ENCODE data around the gene USH2A.

DNA sequence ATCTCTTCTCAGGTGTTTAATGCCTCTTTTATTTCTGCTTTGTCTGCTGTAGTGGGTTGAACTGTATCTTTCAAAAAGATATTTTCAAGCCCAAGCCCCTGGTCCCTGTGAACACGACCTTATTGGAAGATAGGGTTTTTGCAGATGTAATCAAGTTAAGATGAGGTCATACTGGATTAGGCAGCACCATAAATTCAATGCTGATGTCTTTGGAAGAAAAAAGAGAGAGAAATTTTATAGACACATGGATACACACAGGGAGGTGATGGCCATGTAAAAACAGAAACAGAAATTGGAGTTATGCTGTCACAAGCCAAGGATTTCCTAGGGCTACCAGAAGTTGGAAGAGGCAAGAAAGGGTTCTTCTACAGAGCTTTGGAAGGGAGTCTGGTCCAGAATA lies 554.7 kb downstream of the USH2A start:
- TF ChIP-seq, protein P1, sequence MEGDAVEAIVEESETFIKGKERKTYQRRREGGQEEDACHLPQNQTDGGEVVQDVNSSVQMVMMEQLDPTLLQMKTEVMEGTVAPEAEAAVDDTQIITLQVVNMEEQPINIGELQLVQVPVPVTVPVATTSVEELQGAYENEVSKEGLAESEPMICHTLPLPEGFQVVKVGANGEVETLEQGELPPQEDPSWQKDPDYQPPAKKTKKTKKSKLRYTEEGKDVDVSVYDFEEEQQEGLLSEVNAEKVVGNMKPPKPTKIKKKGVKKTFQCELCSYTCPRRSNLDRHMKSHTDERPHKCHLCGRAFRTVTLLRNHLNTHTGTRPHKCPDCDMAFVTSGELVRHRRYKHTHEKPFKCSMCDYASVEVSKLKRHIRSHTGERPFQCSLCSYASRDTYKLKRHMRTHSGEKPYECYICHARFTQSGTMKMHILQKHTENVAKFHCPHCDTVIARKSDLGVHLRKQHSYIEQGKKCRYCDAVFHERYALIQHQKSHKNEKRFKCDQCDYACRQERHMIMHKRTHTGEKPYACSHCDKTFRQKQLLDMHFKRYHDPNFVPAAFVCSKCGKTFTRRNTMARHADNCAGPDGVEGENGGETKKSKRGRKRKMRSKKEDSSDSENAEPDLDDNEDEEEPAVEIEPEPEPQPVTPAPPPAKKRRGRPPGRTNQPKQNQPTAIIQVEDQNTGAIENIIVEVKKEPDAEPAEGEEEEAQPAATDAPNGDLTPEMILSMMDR (IDR thresholded peaks at IDR 0.05): no peak
- TF ChIP-seq SIN3A (IDR thresholded peaks at IDR 0.05; ENCODE audit: borderline replicate concordance, low read depth, low read length): no peak
- TF ChIP-seq, protein P2, sequence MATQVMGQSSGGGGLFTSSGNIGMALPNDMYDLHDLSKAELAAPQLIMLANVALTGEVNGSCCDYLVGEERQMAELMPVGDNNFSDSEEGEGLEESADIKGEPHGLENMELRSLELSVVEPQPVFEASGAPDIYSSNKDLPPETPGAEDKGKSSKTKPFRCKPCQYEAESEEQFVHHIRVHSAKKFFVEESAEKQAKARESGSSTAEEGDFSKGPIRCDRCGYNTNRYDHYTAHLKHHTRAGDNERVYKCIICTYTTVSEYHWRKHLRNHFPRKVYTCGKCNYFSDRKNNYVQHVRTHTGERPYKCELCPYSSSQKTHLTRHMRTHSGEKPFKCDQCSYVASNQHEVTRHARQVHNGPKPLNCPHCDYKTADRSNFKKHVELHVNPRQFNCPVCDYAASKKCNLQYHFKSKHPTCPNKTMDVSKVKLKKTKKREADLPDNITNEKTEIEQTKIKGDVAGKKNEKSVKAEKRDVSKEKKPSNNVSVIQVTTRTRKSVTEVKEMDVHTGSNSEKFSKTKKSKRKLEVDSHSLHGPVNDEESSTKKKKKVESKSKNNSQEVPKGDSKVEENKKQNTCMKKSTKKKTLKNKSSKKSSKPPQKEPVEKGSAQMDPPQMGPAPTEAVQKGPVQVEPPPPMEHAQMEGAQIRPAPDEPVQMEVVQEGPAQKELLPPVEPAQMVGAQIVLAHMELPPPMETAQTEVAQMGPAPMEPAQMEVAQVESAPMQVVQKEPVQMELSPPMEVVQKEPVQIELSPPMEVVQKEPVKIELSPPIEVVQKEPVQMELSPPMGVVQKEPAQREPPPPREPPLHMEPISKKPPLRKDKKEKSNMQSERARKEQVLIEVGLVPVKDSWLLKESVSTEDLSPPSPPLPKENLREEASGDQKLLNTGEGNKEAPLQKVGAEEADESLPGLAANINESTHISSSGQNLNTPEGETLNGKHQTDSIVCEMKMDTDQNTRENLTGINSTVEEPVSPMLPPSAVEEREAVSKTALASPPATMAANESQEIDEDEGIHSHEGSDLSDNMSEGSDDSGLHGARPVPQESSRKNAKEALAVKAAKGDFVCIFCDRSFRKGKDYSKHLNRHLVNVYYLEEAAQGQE (IDR thresholded peaks at IDR 0.05; ENCODE audit: low read depth, low read length): no peak
- TF ChIP-seq JUND (IDR thresholded peaks at IDR 0.05): no peak
- TF ChIP-seq SMC3 (IDR thresholded peaks at IDR 0.05; ENCODE audit: low read depth, low read length): no peak
- TF ChIP-seq RAD21 (IDR thresholded peaks at IDR 0.05; ENCODE audit: low read length): no peak
